Neural crest cell (in vitro differentiated cells): Measurements from ENCODE around the gene UNC13C. TPM values are rescaled to one million over a fixed set of nuclear protein-coding genes. Genes with fewer than 3 reads are reported as not detected.

Experiments
- DNase-seq: peaks from one replicate; pipeline ENCODE4 v3.0.0; 2021; ENCODE audit warnings: low read depth, mixed read lengths, low spot score
- H3K27ac Mint-ChIP-seq: one replicate; pipeline ENCODE4 v1.8.0; 2021; ENCODE audit warnings: mild to moderate bottlenecking, mixed read lengths; ENCODE audit not compliant: unreplicated experiment
- H3K27me3 Mint-ChIP-seq: 2 replicates; pipeline ENCODE4 v1.8.0; 2021; ENCODE audit warnings: low read depth, mild to moderate bottlenecking, mixed read lengths
- H3K36me3 Mint-ChIP-seq: 2 replicates; pipeline ENCODE4 v1.8.0; 2021; ENCODE audit warnings: low read depth, mild to moderate bottlenecking, mixed read lengths
- H3K4me1 Mint-ChIP-seq: 2 replicates; pipeline ENCODE4 v1.8.0; 2021; ENCODE audit warnings: mixed read lengths
- H3K4me3 Mint-ChIP-seq: one replicate; pipeline ENCODE4 v1.8.0; 2021; ENCODE audit warnings: mild to moderate bottlenecking, mixed read lengths
- H3K9me3 Mint-ChIP-seq: 2 replicates; pipeline ENCODE4 v1.8.0; 2021; ENCODE audit warnings: mixed read lengths
- CTCF ChIP-seq: fragments of 200-600 bp; sonication (generic); conservative IDR thresholded peaks from 2 replicates; pipeline ENCODE4 v1.5.0; 2021; ENCODE audit warnings: antibody characterized with exemption, mild to moderate bottlenecking
- total RNA-seq: library from RNA; stranded (reverse); gene quantifications from 2 replicates; pipeline ENCODE4 v1.2.1, GENCODE V29; 2021

UNC13C gene
- total RNA-seq, 1 donor from 2014 or later = 1.5 TPM

- no peak for DNase-seq
- Mint-ChIP-seq H3K4me3 (no peak overlapping the region), H3K9me3 (no peaks in the 10 kb centered on the region), H3K4me1 (peaks cover 3% of the 10 kb centered on the region), H3K27me3 (no peaks in the 10 kb centered on the region), H3K27ac (no peak overlapping the region), H3K36me3 (no peaks in the 10 kb centered on the region)
- no peak for TF ChIP-seq CTCF
These were observed 526.5 kb downstream of the UNC13C start for GRCh38 chr15:54504695-54505094.

- no peak for TF ChIP-seq CTCF
- Mint-ChIP-seq H3K36me3 (no peaks in the 10 kb centered on the region), H3K4me3 (no peak overlapping the region), H3K9me3 (no peaks in the 10 kb centered on the region), H3K27ac (no peak overlapping the region), H3K4me1 (peaks cover 3% of the 10 kb centered on the region), H3K27me3 (no peaks in the 10 kb centered on the region)
- DNase-seq = no peak
These were observed 528.8 kb downstream of the UNC13C start for GRCh38 chr15:54506977-54507524.

- no peak overlapping the region for H3K4me3 Mint-ChIP-seq
- H3K9me3 Mint-ChIP-seq = no peaks in the 10 kb centered on the region
- H3K27ac Mint-ChIP-seq = no peak overlapping the region
- no peaks in the 10 kb centered on the region for H3K36me3 Mint-ChIP-seq
- H3K4me1 Mint-ChIP-seq = no peaks in the 10 kb centered on the region
- TF ChIP-seq CTCF = no peak
- H3K27me3 Mint-ChIP-seq = no peaks in the 10 kb centered on the region
- no peak for DNase-seq
These were observed 536.4 kb downstream of the UNC13C start for GRCh38 chr15:54514601-54515000.

- H3K27me3 Mint-ChIP-seq = no peaks in the 10 kb centered on the region
- H3K4me1 Mint-ChIP-seq = no peaks in the 10 kb centered on the region
- no peak for DNase-seq
- H3K4me3 Mint-ChIP-seq = no peak overlapping the region
- H3K9me3 Mint-ChIP-seq = no peaks in the 10 kb centered on the region
- no peak for TF ChIP-seq CTCF
- H3K27ac Mint-ChIP-seq = no peak overlapping the region
- H3K36me3 Mint-ChIP-seq = no peaks in the 10 kb centered on the region
These were observed 537.7 kb downstream of the UNC13C start for GRCh38 chr15:54515664-54516582.

GRCh38 chr15:54517366-54517765 lies 539.1 kb downstream of the UNC13C start:
- Mint-ChIP-seq H3K27ac (no peak overlapping the region), H3K4me1 (no peaks in the 10 kb centered on the region), H3K9me3 (no peaks in the 10 kb centered on the region), H3K4me3 (no peak overlapping the region), H3K27me3 (no peaks in the 10 kb centered on the region), H3K36me3 (no peaks in the 10 kb centered on the region)
- no peak for TF ChIP-seq CTCF
- no peak for DNase-seq
